ENCODE results near the gene TFEB. TPM values are rescaled to one million over a fixed set of nuclear protein-coding genes. Genes with fewer than 3 reads are reported as not detected.

TFEB gene
- total and polyA plus RNA-seq, 2 donors (not counting 3 experiments of a cell fraction or from before 2014, with no cell fraction given): 4.9 to 6.6 TPM

DNA sequence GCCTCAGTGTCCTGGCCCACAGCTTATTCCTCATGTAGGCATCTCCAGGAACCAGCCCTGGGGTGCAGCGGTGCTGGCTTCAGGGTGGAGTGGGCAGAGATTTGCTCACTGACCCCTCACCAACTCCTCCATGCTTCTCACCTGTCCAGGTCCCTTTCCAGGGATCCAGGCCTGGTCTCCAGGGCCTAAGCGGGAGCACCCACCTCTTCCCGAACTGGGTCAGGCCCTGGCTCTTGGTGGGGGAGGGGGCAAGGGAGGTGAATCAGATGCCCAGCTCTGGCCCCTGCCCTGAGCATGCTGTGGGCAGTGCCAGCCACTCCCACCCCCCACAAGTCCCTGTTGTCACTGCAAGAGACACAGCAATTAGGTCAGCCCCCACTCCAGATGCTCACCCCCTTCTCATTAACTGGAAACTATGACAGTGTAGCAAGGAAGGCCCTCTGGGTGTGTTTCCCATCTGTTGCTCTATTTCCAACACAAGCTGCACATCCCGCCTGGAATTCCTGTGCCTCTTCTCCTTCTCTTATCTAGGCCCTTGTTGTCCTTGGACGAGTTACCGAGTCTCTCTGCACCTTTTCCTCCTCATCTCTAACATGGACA, 60.1 kb downstream of the TFEB start:
- no peak overlapping the region for H3K9ac ChIP-seq (replicated peaks; ENCODE audit: extremely low read depth, insufficient read depth, low read length)
- ChIA-PET POLR2A (no interaction called here), CTCF (interaction anchor here (1.0 to 1.5 kb wide), 4 partner anchors 8 to 307 kb away, joined by 4 to 10 read pairs (median 5); no protein-coding TSS in a partner anchor)
- H3K4me3 ChIP-seq (replicated peaks in 1 of 3; ENCODE audit: insufficient read depth in 1 of 3, low read depth in 1 of 3, low read length in 3 of 3): no peak overlapping the region
- H3K4me2 ChIP-seq (ENCODE audit: insufficient read depth, low read length): no peak overlapping the region
- no peaks in the 10 kb centered on the region for H4K20me1 ChIP-seq (replicated peaks; ENCODE audit: control insufficient read depth, extremely low read depth, insufficient read depth, low read length)
- H3K27me3 ChIP-seq (ENCODE audit: control insufficient read depth in 2 of 2, insufficient read depth in 2 of 2, low read length in 2 of 2): peaks cover 0 to 10% of the 10 kb centered on the region in 2 experiments
- H3K9me3 ChIP-seq (replicated peaks; ENCODE audit: control insufficient read depth, insufficient read depth, low read length): no peaks in the 10 kb centered on the region
- TF ChIP-seq, protein P1, sequence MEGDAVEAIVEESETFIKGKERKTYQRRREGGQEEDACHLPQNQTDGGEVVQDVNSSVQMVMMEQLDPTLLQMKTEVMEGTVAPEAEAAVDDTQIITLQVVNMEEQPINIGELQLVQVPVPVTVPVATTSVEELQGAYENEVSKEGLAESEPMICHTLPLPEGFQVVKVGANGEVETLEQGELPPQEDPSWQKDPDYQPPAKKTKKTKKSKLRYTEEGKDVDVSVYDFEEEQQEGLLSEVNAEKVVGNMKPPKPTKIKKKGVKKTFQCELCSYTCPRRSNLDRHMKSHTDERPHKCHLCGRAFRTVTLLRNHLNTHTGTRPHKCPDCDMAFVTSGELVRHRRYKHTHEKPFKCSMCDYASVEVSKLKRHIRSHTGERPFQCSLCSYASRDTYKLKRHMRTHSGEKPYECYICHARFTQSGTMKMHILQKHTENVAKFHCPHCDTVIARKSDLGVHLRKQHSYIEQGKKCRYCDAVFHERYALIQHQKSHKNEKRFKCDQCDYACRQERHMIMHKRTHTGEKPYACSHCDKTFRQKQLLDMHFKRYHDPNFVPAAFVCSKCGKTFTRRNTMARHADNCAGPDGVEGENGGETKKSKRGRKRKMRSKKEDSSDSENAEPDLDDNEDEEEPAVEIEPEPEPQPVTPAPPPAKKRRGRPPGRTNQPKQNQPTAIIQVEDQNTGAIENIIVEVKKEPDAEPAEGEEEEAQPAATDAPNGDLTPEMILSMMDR (IDR thresholded peaks at IDR 0.05; ENCODE audit: extremely low read depth in 1 of 2, insufficient read depth in 1 of 2, low read depth in 1 of 2, low read length in 2 of 2): no peak
- no peak for TF ChIP-seq JUN (IDR thresholded peaks at IDR 0.05; ENCODE audit: borderline replicate concordance, insufficient read depth, insufficient read length, low read depth)
- TF ChIP-seq GATA2 (IDR thresholded peaks at IDR 0.05; ENCODE audit: insufficient read depth, insufficient read length, low read depth, low read length): no peak
- TF ChIP-seq POLR2AphosphoS5 (IDR thresholded peaks at IDR 0.05; ENCODE audit: insufficient read depth, low read depth, low read length): no peak
- TF ChIP-seq FOS (IDR thresholded peaks at IDR 0.05; ENCODE audit: borderline replicate concordance, insufficient read depth, low read length): no peak
- TF ChIP-seq, protein P2, sequence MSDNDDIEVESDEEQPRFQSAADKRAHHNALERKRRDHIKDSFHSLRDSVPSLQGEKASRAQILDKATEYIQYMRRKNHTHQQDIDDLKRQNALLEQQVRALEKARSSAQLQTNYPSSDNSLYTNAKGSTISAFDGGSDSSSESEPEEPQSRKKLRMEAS (IDR thresholded peaks at IDR 0.05; ENCODE audit: insufficient read depth, insufficient read length): no peak
- TF ChIP-seq EZH2 (IDR thresholded peaks at IDR 0.05; ENCODE audit: borderline replicate concordance, low read depth, low read length, severe bottlenecking): no peak
- TF ChIP-seq POLR2A (IDR thresholded peaks at IDR 0.05; ENCODE audit: low read depth, low read length): no peak
- no peak for TF ChIP-seq MYC (IDR thresholded peaks at IDR 0.05; ENCODE audit: low read depth, low read length)
- no peaks in the 10 kb centered on the region for H3K9me1 ChIP-seq (replicated peaks; ENCODE audit: control insufficient read depth, extremely low read depth, insufficient read depth, low read length)
- no peaks in the 10 kb centered on the region for H3K79me2 ChIP-seq (ENCODE audit: control insufficient read depth, insufficient read depth, low read length)
- no peaks in the 10 kb centered on the region for H3K4me1 ChIP-seq (ENCODE audit: control insufficient read depth, extremely low read depth, insufficient read depth, low read length)
- no peak for DNase-seq (ENCODE audit: low read depth, low spot score)
- BruUV-seq (replicated peaks): no TSS peak
- no peaks in the 10 kb centered on the region for H3K36me3 ChIP-seq (ENCODE audit: control insufficient read depth in 2 of 2, extremely low read depth in 1 of 2, insufficient read depth in 2 of 2, low read length in 2 of 2)
- intact Hi-C loops (cut with micrococcal nuclease) (no loop called here), dilution Hi-C loops (cut with MboI; ENCODE audit: extremely low pct_ligation_motif_present, low sequenced_read_pairs) (no loop called here)
- no peak for FAIRE-seq
- H2AFZ ChIP-seq (ENCODE audit: low read depth, low read length): no peak overlapping the region
- H3K27ac ChIP-seq (ENCODE audit: insufficient read depth, low read depth, low read length): no peak overlapping the region

Data from endothelial cell of umbilical vein (primary cell).